Stomach smooth muscle (tissue), 2 donors: ENCODE data around the gene RBM6.
A peak's percentile ranks its signal among the peaks of the same experiment; 100 is the strongest.

Experiments used
- H3K27ac ChIP-seq: one replicate; pipeline ENCODE4 v1.7.0; 2013; ENCODE audit warnings: mild to moderate bottlenecking, low read length, inconsistent platforms
- H3K27me3 ChIP-seq, 2 donors: one replicate each; pipeline ENCODE4 v1.7.0; 2013; ENCODE audit warnings: low read length in 2 of 2; ENCODE audit not compliant: insufficient read depth in 2 of 2, control insufficient read depth in 1 of 2
- H3K36me3 ChIP-seq, 2 donors: one replicate each; pipeline ENCODE4 v1.7.0; 2013; ENCODE audit warnings: low read length in 2 of 2; ENCODE audit not compliant: control insufficient read depth in 2 of 2, insufficient read depth in 2 of 2
- H3K4me1 ChIP-seq: one replicate; pipeline ENCODE4 v1.7.0; 2013; ENCODE audit warnings: low read length; ENCODE audit not compliant: control insufficient read depth, insufficient read depth
- H3K4me3 ChIP-seq, 2 donors: one replicate each; pipeline ENCODE4 v1.7.0; 2013; ENCODE audit warnings: low read length in 2 of 2
- H3K9ac ChIP-seq, 2 donors: one replicate each; pipeline ENCODE4 v1.7.0; 2013; ENCODE audit warnings: low read length in 2 of 2, mild to moderate bottlenecking in 1 of 2
- H3K9me3 ChIP-seq, 2 donors: one replicate each; pipeline ENCODE4 v1.7.0; 2013; ENCODE audit warnings: low read length in 2 of 2; ENCODE audit not compliant: control insufficient read depth in 2 of 2
- donor health status: healthy.
- donor health status: Pancreatic carcinoma.

Gene RBM6

DNA sequence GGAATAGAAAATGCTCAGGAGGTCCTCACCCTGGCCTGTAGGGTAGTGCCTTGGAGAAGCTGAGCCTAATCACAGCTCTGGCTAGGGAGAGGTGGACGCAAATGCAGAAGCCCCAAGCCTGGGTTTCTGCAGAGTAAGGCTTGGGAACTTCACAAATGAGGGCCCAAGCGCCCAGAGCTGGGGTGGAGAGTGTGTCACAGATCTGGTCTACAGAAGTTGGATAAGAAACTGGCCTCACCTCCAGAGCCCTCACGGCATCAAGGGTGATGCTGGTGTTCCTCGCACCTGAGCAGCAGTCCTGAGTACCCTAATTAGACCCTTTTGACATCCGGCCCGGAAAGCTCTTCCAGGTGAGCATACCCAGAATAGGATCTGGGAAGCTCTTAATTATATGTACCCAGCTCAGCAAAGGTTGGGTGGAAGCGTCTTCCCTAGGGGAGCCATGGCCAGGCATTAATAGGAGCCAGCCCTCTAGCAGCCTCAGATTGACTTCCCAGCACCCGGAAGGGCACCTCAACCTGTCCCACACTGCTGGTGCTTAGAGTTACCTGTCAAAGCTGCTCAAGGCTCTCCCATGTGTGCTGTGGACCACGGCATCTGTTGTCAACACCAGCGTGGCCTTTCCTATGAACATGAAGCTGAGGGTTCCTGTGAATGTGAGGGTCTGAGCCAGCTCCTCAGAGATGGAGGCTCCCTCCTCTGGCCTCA, 180.6 kb downstream of the RBM6 start:
- no peak overlapping the region for H3K9ac ChIP-seq
- peaks cover 11% of the 10 kb centered on the region for H3K4me1 ChIP-seq
- H3K27me3 ChIP-seq, result no peaks in the 10 kb centered on the region
- no peaks in the 10 kb centered on the region for H3K9me3 ChIP-seq
- H3K4me3 ChIP-seq, result no peak overlapping the region
- H3K36me3 ChIP-seq, result peaks cover 36 to 47% of the 10 kb centered on the region in 2 donors
- no peak overlapping the region for H3K27ac ChIP-seq

DNA sequence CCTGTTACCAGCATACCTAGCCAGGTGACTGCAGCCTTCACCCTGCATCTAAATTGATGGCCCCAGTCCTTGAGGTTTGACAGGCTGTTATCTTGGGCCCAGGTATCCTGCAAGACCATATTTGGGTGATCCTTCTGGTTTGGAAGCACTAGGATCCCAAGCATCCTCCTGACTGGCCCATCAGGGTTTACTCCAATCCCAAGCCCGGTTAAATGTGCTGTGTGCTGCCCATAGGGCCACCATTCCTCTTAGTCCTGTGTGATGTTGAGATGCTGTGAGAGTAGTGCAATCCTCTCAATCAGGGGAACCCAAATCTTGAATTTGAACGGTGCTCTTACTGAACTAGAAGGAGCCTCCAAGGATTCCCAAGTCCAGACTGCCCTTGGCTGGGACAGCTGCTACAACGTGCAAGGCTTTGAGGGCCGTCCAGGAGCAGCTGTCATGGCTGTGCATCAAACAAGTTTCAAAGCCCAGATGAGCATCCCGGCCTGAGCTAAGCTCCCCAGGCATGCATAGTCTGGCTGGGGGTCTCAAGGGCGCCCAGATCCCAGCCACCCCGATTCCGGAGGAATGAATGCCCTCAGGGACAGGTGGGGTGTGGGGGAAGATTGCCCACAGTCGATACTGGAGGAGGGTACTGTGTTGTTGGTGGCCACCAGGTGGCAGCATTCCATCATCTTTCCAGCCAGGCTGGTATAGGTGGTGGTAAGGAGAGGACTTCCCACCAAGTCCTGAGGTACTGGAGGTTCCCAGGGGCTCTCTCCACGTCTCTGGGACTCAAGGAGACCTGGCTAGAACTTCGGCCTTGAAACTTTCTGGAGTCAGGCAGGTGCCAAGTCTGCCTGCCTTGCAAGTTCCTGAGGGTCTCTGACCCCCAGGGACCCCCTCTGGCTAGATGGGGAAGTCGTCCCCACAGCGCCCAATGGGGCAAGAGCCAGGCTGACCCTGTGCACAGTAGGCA, 181.4 kb downstream of the RBM6 start:
- peaks cover 28 to 39% of the 10 kb centered on the region in 2 donors for H3K36me3 ChIP-seq
- no peak overlapping the region for H3K9ac ChIP-seq
- no peak overlapping the region for H3K27ac ChIP-seq

DNA sequence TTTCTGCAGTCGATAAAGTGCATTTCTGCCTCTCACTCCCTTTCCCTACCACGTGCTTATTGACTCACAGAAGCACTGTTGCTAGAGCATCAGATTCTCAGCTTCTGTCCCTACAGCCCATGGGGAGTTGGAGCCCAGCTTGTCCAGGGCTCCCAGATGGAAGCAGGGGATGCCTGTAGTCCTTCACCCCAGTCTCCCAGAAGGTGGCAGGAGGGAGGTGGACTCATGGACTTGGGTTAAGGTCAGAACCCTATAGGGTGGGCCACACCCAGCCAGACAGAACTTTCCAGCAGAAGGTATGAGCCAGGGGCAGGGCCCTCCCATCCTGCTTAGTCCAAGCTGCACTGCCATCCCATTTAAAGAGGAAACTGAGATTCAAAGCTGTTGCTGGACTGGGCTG, 182.1 kb downstream of the RBM6 start:
- H3K4me1 ChIP-seq, result peaks cover 26% of the 10 kb centered on the region
- peak overlapping the region in 1 of 2 donors; percentile 21 for H3K9ac ChIP-seq
- H3K4me3 ChIP-seq, result no peak overlapping the region
- no peaks in the 10 kb centered on the region for H3K27me3 ChIP-seq
- H3K9me3 ChIP-seq, result no peaks in the 10 kb centered on the region
- peaks cover 20 to 32% of the 10 kb centered on the region in 2 donors for H3K36me3 ChIP-seq
- H3K27ac ChIP-seq, result no peak overlapping the region

More for the DNA sequence above, 181.4 kb downstream of the RBM6 start:
- Histone ChIP-seq H3K27me3 (no peaks in the 10 kb centered on the region), H3K4me1 (peaks cover 19% of the 10 kb centered on the region), H3K9me3 (no peaks in the 10 kb centered on the region), H3K4me3 (no peak overlapping the region)

DNA sequence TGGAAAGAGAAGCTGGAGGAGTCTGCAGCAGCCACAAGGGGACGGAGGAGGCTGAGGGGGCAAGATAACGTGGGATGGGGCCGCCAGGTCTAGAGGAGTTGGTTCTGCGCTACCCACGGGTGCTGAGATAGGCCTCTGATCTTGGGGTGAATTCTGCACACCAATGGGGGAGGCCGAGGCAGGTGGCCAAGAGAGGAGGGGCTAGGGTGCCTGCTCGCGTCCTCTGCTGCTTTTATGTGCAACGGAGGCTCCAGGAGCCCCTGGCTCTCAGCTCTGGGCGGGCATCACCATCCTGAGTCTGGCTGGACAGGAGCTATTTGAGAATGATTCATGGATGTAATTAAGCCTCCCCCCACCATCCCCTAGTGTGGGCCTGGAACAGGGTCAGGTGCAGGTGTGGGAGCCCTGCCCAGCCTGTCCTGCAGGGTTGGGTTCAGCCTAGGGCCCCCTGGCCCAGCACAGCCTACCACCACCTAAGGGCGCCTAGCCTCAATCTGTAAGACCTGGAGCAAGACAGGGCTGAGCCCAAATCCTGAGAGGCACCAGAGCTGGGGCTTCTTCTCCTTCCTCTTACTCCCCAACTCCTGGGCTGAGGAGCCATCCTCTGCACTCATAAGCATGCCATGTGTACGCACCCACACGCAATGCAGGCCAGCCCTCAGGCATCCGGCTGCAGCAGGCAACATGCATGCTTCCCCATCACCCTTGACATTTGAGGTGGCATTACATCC, 182.9 kb downstream of the RBM6 start:
- H3K4me3 ChIP-seq, result no peak overlapping the region
- H3K27ac ChIP-seq, result no peak overlapping the region
- peaks cover 31% of the 10 kb centered on the region for H3K4me1 ChIP-seq
- peaks cover 14 to 26% of the 10 kb centered on the region in 2 donors for H3K36me3 ChIP-seq
- H3K27me3 ChIP-seq, result no peaks in the 10 kb centered on the region
- no peaks in the 10 kb centered on the region for H3K9me3 ChIP-seq
- no peak overlapping the region for H3K9ac ChIP-seq

DNA sequence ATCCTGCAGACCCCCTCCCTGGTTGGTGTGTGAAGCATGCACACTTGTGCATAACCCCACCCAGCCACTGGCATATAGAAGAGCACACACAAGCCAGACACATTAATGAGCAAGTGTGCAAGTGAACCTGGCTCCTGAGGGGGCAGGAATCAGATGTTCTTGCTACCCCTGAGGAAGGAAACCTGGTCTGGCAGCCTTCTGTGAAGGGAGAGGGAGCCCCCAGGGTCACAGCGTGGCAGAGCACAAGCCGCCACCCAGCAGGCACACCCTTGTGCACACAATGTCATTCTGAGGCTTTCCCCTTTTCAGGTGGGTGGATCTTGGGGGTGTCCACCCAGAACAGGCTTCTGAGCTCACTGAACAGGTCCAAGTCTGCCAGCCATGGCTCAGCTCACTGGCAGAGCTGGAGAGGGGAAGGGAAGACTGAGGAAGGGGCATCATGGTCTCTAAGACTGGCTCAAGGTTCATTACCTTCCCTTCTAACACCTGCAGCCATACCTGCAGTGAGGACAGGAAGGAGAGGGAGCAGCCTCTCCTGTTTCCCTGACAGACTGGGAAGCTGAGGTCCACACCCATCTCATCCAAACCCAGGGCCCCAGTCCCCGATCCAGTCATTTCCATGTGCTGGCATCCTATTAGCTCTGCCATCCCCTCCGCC, 183.6 kb downstream of the RBM6 start:
- peaks cover 31% of the 10 kb centered on the region for H3K4me1 ChIP-seq

DNA sequence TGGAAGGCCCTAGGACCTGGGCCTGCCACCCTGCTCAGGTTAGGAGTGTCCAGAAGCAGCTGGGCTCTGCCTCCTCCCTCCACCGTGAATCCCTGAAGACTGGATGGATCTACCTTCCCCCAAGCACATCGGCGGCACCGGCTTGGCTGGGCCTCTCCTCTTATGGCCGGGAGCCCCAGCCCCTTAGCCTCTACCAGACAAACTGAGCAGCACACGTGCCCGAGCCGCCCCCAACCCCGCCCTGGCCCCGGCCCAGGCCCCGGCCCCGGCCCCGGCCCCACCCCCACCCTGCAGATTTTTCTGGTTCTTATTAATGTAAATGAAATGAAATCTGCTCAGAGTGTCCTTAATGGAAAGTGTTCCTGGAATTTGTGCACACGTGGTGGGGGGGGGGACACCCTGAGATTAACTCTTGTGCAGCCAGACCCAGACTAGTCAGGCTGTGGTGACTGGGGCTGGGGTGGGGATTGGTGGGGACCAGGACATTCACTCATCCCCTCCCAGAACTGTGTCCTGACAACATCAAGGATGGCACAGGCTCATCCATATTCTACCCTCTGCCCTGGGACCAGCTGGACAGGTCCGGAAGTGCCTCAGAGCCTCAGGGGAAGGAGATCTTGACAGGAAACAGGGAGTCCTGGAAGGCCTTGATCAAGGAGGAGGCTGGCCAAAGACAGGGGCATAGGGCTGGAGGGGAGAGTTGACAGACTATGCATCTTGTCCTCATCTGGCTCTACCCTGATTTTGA, 184.3 kb downstream of the RBM6 start:
- Histone ChIP-seq H3K27me3 (no peaks in the 10 kb centered on the region), H3K9me3 (no peaks in the 10 kb centered on the region), H3K9ac (no peak overlapping the region), H3K4me3 (no peak overlapping the region), H3K27ac (no peak overlapping the region), H3K36me3 (peaks cover 5 to 16% of the 10 kb centered on the region in 2 donors), H3K4me1 (peaks cover 31% of the 10 kb centered on the region)

More for the DNA sequence above, 183.6 kb downstream of the RBM6 start:
- H3K9me3 ChIP-seq, result no peaks in the 10 kb centered on the region
- peaks cover 7 to 19% of the 10 kb centered on the region in 2 donors for H3K36me3 ChIP-seq
- H3K9ac ChIP-seq, result no peak overlapping the region
- H3K4me3 ChIP-seq, result no peak overlapping the region
- no peaks in the 10 kb centered on the region for H3K27me3 ChIP-seq
- H3K27ac ChIP-seq, result no peak overlapping the region

DNA sequence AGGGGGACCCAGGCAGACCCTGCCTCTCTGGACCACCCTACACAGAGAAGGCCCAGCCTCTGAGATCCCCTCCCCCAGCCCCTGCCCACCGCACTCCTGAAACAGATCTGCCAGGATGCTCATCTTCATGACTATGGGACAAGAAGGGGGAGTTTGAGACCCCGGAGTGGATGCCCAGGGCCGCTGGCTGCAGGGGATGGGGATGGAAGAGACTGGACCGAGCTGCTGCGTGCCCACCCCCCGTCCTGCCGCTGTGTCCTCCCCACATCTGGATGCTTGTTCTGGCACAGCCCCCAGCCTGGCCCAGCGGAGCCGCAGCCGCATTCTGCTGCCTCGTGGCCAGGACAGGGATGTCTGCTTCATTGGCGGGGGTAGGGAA, 184.8 kb downstream of the RBM6 start:
- H3K27ac ChIP-seq, result no peak overlapping the region
- no peaks in the 10 kb centered on the region for H3K27me3 ChIP-seq
- H3K9me3 ChIP-seq, result no peaks in the 10 kb centered on the region
- no peak overlapping the region for H3K9ac ChIP-seq
- peaks cover 31% of the 10 kb centered on the region for H3K4me1 ChIP-seq
- no peak overlapping the region for H3K4me3 ChIP-seq
- peaks cover 3 to 14% of the 10 kb centered on the region in 2 donors for H3K36me3 ChIP-seq

GRCh38 chr3:50125541-50126286, 185.8 kb downstream of the RBM6 start:
- Histone ChIP-seq H3K9ac (peak overlapping the region in 1 of 2 donors; percentile 13), H3K36me3 (peaks cover 0 to 5% of the 10 kb centered on the region in 2 donors), H3K27ac (no peak overlapping the region), H3K9me3 (no peaks in the 10 kb centered on the region), H3K27me3 (no peaks in the 10 kb centered on the region), H3K4me3 (no peak overlapping the region), H3K4me1 (peaks cover 31% of the 10 kb centered on the region)
